Activated CD8-positive, alpha-beta T cell treated with anti-CD3 and anti-CD28 coated beads, Interleukin-2, amount 10 ng/mL, durations not matched to agents 7 days and 5 days (primary cell): ENCODE data around the gene FOXK1. TPM values are rescaled to one million over a fixed set of nuclear protein-coding genes. Genes with fewer than 3 reads are reported as not detected.
A peak's percentile ranks its signal among the peaks of the same experiment; 100 is the strongest.
"Not testable (repeated sequence)": the region's sequence is repeated elsewhere in the genome, so short reads cannot be mapped to it uniquely, and the experiment has no call there.

Experiments
- ATAC-seq: fragments of 150-1000 bp; cut with Tn5 transposase; one replicate; pipeline ENCODE4 v1.10.0; 2021; ENCODE audit warnings: moderate library complexity
- CTCF ChIA-PET: fragments of 350-600 bp; sonication (Branson Sonifier 250); formaldehyde crosslinking; loops from one replicate; lab custom pipeline; 2021; ENCODE audit warnings: antibody characterized with exemption; lab: Charles Lee
- POLR2A ChIA-PET: fragments of 350-600 bp; sonication (Branson Sonifier 250); formaldehyde crosslinking; loops from one replicate; lab custom pipeline; 2021; ENCODE audit warnings: antibody characterized with exemption; lab: Charles Lee
- DNase-seq: peaks from one replicate; pipeline ENCODE4 v3.0.0-alpha.2; 2020
- H3K27ac Mint-ChIP-seq: one replicate; pipeline ENCODE4 v1.8.0; 2021; ENCODE audit warnings: mild to moderate bottlenecking, mixed read lengths
- H3K27me3 Mint-ChIP-seq: one replicate; pipeline ENCODE4 v1.8.0; 2021; ENCODE audit warnings: low read depth, mixed read lengths
- H3K36me3 Mint-ChIP-seq: one replicate; pipeline ENCODE4 v1.8.0; 2021; ENCODE audit warnings: low read depth, mixed read lengths
- H3K4me1 Mint-ChIP-seq: one replicate; pipeline ENCODE4 v1.8.0; 2021; ENCODE audit warnings: low read depth, mixed read lengths
- H3K4me3 Mint-ChIP-seq: one replicate; pipeline ENCODE4 v1.8.0; 2021; ENCODE audit warnings: mild to moderate bottlenecking, mixed read lengths
- H3K9me3 Mint-ChIP-seq: one replicate; pipeline ENCODE4 v1.8.0; 2022; ENCODE audit warnings: mixed read lengths; ENCODE audit not compliant: insufficient read depth
- total RNA-seq, 2 experiments: library from RNA; stranded (reverse); gene quantifications; one replicate each; pipeline ENCODE4 v1.2.3, GENCODE V29; 2021

Gene FOXK1
- total RNA-seq, result 10 to 100 TPM; 26.8 to 28.5 TPM

- POLR2A ChIA-PET, result interaction anchor here (0.9 to 3.7 kb wide), 4 partner anchors 40 to 93 kb away, joined by 4 to 52 read pairs (median 12); partner anchors contain the start of gene AP5Z1
- peak; percentile 80 for DNase-seq
- Mint-ChIP-seq H3K4me3 (peak within 1 kb of the TSS; percentile 80), H3K27ac (peak within 1 kb of the TSS; percentile 88), H3K27me3 (no peaks in the 10 kb centered on the region), H3K36me3 (peaks cover 17% of the 10 kb centered on the region), H3K9me3 (no peaks in the 10 kb centered on the region), H3K4me1 (peaks cover 26% of the 10 kb centered on the region)
- peak; percentile 81 for ATAC-seq
- CTCF ChIA-PET, result interaction anchor here (1.1 to 2.2 kb wide), 3 partner anchors 40 to 72 kb away, joined by 3 to 16 read pairs (median 5); no protein-coding TSS in a partner anchor
Measured at GRCh38 chr7:4681886-4682620, at the start of gene FOXK1. Gene FOXK1 (plus strand): TSS chr7:4682295. CDS start chr7:4682309, 14 bp downstream.

GRCh38 chr7:4633012-4633411 is 49.1 kb upstream of the FOXK1 start:
- DNase-seq (no peak), ATAC-seq (no peak)
- Mint-ChIP-seq H3K27me3 (no peaks in the 10 kb centered on the region), H3K4me1 (no peaks in the 10 kb centered on the region), H3K36me3 (no peaks in the 10 kb centered on the region), H3K9me3 (no peaks in the 10 kb centered on the region), H3K4me3 (no peak overlapping the region), H3K27ac (no peak overlapping the region)
- POLR2A ChIA-PET, result no interaction called here
- CTCF ChIA-PET, result interaction anchor here (1.0 kb wide), 1 partner anchor 9 kb away, joined by 3 read pairs; no protein-coding TSS in a partner anchor

GRCh38 chr7:4634166-4634565 is 47.9 kb upstream of the FOXK1 start:
- ChIA-PET POLR2A (no interaction called here), CTCF (no interaction called here)
- ATAC-seq, result no peak
- no peak for DNase-seq
- no peaks in the 10 kb centered on the region for H3K36me3 Mint-ChIP-seq
- no peak overlapping the region for H3K4me3 Mint-ChIP-seq
- H3K4me1 Mint-ChIP-seq, result peaks cover 6% of the 10 kb centered on the region
- H3K27ac Mint-ChIP-seq, result no peak overlapping the region
- no peaks in the 10 kb centered on the region for H3K27me3 Mint-ChIP-seq
- no peaks in the 10 kb centered on the region for H3K9me3 Mint-ChIP-seq

GRCh38 chr7:4638781-4639575 is 43.1 kb upstream of the FOXK1 start:
- DNase-seq (peak; percentile 30), ATAC-seq (no peak)
- Mint-ChIP-seq H3K27me3 (no peaks in the 10 kb centered on the region), H3K4me3 (no peak overlapping the region), H3K27ac (no peak overlapping the region), H3K4me1 (peaks cover 19% of the 10 kb centered on the region), H3K9me3 (no peaks in the 10 kb centered on the region), H3K36me3 (peaks cover 5% of the 10 kb centered on the region)
- CTCF ChIA-PET, result interaction anchor here (1.2 kb wide), 1 partner anchor 116 kb away, joined by 3 read pairs; no protein-coding TSS in a partner anchor
- POLR2A ChIA-PET, result no interaction called here

- Mint-ChIP-seq H3K27ac (peak overlapping the region; percentile 76), H3K36me3 (peaks cover 5% of the 10 kb centered on the region), H3K27me3 (no peaks in the 10 kb centered on the region), H3K4me1 (peaks cover 19% of the 10 kb centered on the region), H3K9me3 (no peaks in the 10 kb centered on the region), H3K4me3 (peak overlapping the region; percentile 68)
- ATAC-seq (no peak), DNase-seq (no peak)
- POLR2A ChIA-PET, result interaction anchor here (0.6 to 3.1 kb wide), 12 partner anchors 21 to 380 kb away, joined by 3 to 52 read pairs (median 6); partner anchors contain the start of genes AP5Z1 and FOXK1
- CTCF ChIA-PET, result interaction anchor here (0.6 to 2.4 kb wide), 11 partner anchors 8 to 106 kb away, joined by 3 to 16 read pairs (median 4); partner anchors contain the start of gene FOXK1
Measured at GRCh38 chr7:4641091-4641666, 40.9 kb upstream of the FOXK1 start.

- Mint-ChIP-seq H3K27ac (peak overlapping the region; percentile 96), H3K36me3 (peaks cover 5% of the 10 kb centered on the region), H3K4me1 (peaks cover 19% of the 10 kb centered on the region), H3K9me3 (no peaks in the 10 kb centered on the region), H3K4me3 (peak overlapping the region; percentile 92), H3K27me3 (no peaks in the 10 kb centered on the region)
- POLR2A ChIA-PET, result interaction anchor here (0.6 to 3.1 kb wide), 13 partner anchors 20 to 595 kb away, joined by 3 to 52 read pairs (median 5); partner anchors contain the start of genes AP5Z1 and FOXK1
- ATAC-seq, result peak; percentile 84
- CTCF ChIA-PET, result interaction anchor here (0.6 to 2.4 kb wide), 11 partner anchors 9 to 106 kb away, joined by 3 to 16 read pairs (median 4); partner anchors contain the start of gene FOXK1
- peak; percentile 96 for DNase-seq
Measured at GRCh38 chr7:4641667-4642467, 40.2 kb upstream of the FOXK1 start.

GRCh38 chr7:4642468-4643203 is 39.5 kb upstream of the FOXK1 start:
- Mint-ChIP-seq H3K27me3 (no peaks in the 10 kb centered on the region), H3K4me1 (peaks cover 19% of the 10 kb centered on the region), H3K27ac (peak overlapping the region; percentile 96), H3K9me3 (no peaks in the 10 kb centered on the region), H3K4me3 (peak overlapping the region; percentile 92), H3K36me3 (peaks cover 5% of the 10 kb centered on the region)
- ATAC-seq, result no peak
- no peak for DNase-seq
- CTCF ChIA-PET, result interaction anchor here (1.0 to 2.4 kb wide), 5 partner anchors 39 to 103 kb away, joined by 3 to 16 read pairs (median 5); partner anchors contain the start of gene FOXK1
- POLR2A ChIA-PET, result interaction anchor here (0.8 to 3.1 kb wide), 7 partner anchors 22 to 132 kb away, joined by 3 to 52 read pairs (median 5); partner anchors contain the start of genes AP5Z1 and FOXK1

- peak overlapping the region; percentile 96 for H3K27ac Mint-ChIP-seq
- not testable (repeated sequence) for ATAC-seq, H3K36me3 Mint-ChIP-seq, DNase-seq, H3K27me3 Mint-ChIP-seq, H3K9me3 Mint-ChIP-seq
- H3K4me1 Mint-ChIP-seq, result peaks cover 19% of the 10 kb centered on the region
- peak overlapping the region; percentile 92 for H3K4me3 Mint-ChIP-seq
- POLR2A ChIA-PET, result interaction anchor here (1.5 to 3.1 kb wide), 2 partner anchors 40 to 81 kb away, joined by 5 to 52 read pairs; partner anchors contain the start of gene FOXK1
- CTCF ChIA-PET, result interaction anchor here (2.4 kb wide), 1 partner anchor 39 kb away, joined by 16 read pairs; the partner anchor contains the start of gene FOXK1
Measured at GRCh38 chr7:4643204-4643471, 39.0 kb upstream of the FOXK1 start.

- Mint-ChIP-seq H3K27me3 (no peaks in the 10 kb centered on the region), H3K4me3 (no peak overlapping the region), H3K9me3 (no peaks in the 10 kb centered on the region), H3K4me1 (peaks cover 12% of the 10 kb centered on the region), H3K36me3 (peaks cover 5% of the 10 kb centered on the region), H3K27ac (no peak overlapping the region)
- ATAC-seq (no peak), DNase-seq (no peak)
- ChIA-PET POLR2A (no interaction called here), CTCF (no interaction called here)
Measured at GRCh38 chr7:4645246-4645645, 36.8 kb upstream of the FOXK1 start.

- DNase-seq, result no peak
- Mint-ChIP-seq H3K27ac (no peak overlapping the region), H3K27me3 (no peaks in the 10 kb centered on the region), H3K36me3 (no peaks in the 10 kb centered on the region), H3K4me3 (no peak overlapping the region), H3K4me1 (no peaks in the 10 kb centered on the region), H3K9me3 (no peaks in the 10 kb centered on the region)
- no peak for ATAC-seq
- POLR2A ChIA-PET, result no interaction called here
- CTCF ChIA-PET, result no interaction called here
Measured at GRCh38 chr7:4648111-4648510, 34.0 kb upstream of the FOXK1 start.
